ENCODE data around the gene DPYSL4.

The DPYSL4 gene

DNA sequence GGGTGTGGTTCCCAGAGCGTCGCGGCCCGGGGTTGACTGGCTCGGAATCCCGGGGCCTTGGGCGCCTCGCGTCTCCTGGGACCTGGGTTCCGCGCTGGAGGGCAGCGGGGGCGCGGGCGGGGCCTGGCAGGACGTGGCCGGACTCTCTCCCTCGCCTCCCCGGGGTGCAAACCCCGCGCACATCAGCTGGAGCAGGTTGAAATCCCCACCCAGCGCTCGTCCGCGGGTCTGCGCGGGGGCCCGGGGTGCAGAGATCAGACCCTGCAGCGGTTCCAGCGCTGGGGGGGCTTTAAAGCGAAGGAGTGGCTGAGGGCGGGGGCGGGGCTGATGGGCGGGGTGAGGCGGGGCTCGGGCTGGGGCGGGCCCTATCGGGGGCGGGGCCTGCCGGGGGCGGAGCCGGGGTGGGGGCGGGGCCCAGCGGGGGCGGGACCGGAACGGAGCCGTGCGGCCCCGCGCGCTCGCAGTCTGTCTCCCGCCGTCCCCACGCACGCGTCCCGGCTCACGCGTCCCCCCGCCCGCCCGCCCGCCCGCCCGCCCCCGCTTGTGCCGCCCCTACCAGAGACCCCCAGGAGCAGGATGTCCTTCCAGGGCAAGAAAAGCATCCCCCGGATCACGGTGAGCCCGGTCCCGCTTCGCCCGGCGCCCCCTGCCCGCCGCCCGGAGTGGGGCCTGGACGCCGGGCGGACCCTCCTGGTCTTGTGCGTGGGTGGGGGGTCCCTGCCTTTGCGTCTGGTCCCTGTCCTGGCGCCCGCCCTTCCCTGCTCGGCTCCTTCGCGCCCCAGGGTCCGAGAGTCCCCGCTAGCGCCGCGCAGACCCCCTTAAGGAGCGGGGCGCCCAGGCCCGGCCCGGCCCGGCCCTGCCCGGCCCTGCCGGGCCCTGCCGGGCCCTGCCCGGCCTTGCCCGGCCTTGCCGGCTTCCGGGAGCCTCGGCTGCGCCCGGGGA, at the start of gene DPYSL4:
Gene DPYSL4 (plus strand): TSS at position 461 of the 942 bp plus-strand sequence. CDS start 116 bp downstream, at position 577.
- DNase-seq: peak; percentile 20

- DNase-seq: no peak
These were observed 49.4 kb upstream of the DPYSL4 start for GRCh38 chr10:132137111-132138072.

- DNase-seq: no peak
These were observed 48.6 kb upstream of the DPYSL4 start for GRCh38 chr10:132138133-132138532.

DNA sequence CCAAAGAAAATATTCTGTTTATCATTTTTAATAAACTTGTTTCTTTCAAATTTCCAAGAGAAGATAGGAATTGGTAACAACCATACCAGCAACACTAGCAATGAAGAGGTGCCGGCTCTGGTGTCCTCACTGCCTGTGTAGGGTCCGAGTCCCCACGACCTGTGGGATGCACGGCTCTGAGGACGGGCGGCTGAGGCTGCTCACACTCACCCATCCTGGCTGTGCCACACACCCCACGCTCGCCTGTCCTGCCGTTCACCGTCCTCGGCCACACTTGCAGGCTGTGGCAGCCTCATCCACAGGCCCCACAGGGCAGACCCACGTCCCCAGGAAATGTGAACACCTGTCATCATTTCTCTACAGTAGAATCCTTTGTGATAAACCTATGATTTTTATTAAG, 48.2 kb upstream of the DPYSL4 start:
- DNase-seq: no peak

GRCh38 chr10:132139526-132139925, 47.2 kb upstream of the DPYSL4 start:
- DNase-seq: no peak

GRCh38 chr10:132140167-132140925, 46.4 kb upstream of the DPYSL4 start:
- no peak for DNase-seq

DNA sequence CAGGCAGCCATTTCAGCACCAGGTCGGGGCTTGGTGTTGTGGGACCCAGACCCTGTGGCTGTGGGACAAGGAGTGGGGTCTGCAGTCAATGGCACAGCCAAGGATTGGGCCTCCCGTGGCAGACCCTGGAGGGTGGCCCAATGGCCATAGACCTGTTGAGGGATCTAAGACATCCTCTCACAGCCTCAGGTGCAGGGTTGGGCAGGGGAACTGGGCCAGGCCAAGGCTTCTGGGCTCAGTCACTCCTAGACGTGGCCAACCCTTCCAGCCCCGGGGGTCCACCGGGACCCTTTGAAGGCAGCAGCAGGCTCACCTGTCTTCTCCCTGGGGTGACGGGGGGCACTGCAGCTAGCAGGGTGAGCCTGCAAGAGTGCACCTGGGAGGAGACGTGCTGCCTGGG, 45.7 kb upstream of the DPYSL4 start:
- no peak for DNase-seq

DNA sequence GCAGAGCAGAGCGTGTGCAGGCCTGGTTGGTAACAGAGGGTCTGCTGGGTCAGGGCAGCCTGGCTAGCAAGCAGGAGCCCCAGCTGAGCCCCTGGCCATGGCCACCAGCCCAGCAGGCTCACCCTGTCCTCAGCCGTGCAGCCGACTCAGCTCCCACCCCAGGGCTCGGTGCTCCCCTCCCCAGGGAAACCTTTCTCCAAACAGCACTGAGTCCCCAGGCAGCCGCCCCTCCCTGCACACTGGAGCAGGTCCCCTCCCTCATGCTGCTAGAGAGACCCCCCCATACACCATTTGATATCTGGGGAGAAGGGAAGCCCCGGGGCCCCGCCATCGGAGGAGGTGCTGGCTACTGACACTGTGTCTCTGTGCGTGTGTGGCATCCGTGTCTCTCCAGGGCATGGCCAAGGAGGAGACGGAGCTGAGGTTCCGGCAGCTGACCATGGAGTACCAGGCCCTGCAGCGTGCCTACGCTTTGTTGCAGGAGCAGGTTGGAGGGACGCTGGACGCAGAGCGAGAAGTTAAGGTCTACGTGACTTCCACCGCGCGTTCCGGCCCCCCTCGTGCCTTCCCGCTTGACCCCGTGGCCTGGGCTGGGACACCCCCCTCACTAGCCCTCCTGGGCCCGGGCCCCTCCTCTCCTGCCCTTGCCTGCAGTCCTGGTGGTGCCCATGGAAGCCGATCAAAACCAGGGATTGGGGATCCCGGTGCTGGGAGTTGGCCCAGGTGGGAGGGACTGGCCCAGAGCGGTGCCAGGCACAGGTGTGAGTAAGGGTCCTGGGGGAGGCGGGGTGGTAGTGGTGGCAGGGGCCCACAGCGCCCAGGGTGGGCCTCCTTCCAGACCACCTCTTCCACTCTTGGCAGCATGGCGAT, 45.0 kb upstream of the DPYSL4 start:
- no peak for DNase-seq

GRCh38 chr10:132142396-132143161, 44.2 kb upstream of the DPYSL4 start:
- DNase-seq: peak; percentile 24

DNA sequence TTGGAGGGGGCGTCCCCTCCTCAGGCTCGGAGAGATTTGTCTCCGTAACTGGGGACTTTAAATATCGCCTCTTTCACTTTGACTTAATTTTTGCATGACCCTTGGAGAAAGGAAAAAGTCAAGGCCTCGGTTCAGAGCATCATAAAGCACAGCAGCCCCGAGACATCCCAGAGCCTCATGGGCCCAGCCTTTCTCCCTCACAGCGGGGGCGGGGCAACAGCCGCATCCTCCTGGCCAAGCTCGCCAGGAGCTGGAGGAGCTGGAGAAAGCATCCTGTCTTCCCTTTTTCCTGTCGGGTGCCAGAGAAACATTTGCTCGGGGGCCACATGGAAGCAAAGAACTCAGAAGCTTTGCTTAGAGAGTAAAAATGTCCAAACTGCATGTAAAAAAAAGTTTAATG, 43.6 kb upstream of the DPYSL4 start:
- no peak for DNase-seq

DNA sequence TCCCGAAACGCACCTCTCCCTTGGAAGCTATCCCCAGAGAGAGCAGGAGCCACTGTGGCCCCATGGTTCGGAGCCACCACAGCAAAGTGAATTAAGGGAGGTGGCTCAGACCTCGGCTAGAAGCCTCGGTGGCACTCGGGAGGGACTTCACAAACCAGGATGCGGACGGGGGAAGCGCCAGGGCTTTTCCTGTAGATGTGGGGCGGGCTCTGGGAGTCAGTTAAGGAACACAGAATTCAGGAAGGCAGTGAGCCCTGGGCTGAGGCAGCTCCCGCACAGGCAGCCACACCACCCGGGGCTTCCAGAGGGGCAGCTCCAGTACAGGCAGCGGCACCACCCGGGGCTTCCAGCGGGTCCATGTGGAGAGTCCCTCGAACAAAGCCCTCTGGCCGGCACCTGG, 42.7 kb upstream of the DPYSL4 start:
- DNase-seq: no peak

DNA sequence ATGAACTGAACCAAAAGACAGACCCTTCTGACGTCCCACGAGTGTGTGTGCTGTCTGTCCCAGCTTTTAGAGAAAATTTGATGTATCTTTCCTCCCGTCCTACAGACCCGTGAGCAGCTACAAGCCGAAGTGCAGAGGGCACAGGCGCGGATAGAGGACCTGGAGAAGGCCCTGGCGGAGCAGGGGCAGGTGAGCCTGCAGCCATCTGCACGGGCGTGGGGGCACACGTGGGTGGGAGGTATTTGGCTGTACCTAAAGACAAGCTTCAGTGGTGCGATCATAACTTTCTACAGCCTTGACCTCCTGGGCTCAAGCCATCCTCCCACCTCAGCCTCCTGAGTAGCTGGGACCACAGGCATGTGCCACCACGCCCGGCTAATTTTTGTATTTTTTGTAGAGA, 41.7 kb upstream of the DPYSL4 start:
- DNase-seq: no peak

DNA sequence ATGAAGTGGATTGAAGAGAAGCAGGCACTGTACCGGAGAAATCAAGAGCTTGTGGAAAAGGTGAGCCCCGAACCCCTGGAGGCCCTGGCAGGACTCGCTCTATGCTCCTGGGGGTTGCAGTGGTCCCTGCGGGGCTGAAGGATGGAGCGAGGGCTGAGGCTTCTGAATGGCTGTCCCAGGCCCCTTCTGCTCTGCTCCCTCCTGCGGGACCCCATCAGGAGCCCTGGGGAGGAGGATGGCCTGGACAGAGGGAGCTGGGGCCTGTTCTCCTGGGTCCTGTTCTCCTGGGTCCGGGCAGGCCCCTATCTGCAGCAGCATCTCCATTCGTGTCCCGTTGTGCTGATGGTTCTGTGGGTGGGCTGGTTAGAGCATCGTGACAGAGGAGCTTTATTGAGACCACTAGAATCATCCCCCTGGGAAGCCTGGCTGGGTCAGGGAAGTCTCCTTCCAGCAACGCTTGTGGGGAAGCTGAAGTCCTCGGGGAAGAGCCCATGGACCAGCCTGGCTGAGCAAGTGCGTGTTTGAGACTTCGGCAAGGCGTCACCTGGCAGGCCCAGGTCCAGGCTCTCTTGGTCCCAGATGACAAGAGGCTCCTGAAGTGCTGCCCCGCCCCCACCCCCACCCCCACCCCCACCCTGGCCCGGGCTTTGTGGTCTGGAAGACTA, 41.1 kb upstream of the DPYSL4 start:
- DNase-seq: no peak

DNA sequence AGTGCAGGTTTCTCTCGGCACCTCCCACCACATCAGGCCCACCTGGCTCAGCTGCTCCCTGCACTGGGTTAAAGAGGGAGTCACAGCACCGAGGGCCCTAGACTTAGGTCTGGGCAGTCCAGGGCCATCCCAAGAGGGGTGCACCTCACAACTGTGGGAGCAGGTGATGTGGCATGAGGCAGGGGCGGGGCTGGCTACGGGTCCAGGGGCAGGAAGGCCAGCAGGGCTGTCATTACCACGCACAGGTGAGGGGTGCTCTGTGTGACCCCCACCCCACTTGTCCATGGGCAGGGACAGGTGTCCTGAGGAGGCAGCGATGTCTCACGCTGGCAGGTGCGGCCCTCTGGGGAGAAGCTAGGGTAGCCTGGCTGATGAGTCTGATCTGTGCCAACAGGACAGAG, 40.5 kb upstream of the DPYSL4 start:
- no peak for DNase-seq

GRCh38 chr10:132146941-132147915, 39.5 kb upstream of the DPYSL4 start:
- DNase-seq: no peak

DNA sequence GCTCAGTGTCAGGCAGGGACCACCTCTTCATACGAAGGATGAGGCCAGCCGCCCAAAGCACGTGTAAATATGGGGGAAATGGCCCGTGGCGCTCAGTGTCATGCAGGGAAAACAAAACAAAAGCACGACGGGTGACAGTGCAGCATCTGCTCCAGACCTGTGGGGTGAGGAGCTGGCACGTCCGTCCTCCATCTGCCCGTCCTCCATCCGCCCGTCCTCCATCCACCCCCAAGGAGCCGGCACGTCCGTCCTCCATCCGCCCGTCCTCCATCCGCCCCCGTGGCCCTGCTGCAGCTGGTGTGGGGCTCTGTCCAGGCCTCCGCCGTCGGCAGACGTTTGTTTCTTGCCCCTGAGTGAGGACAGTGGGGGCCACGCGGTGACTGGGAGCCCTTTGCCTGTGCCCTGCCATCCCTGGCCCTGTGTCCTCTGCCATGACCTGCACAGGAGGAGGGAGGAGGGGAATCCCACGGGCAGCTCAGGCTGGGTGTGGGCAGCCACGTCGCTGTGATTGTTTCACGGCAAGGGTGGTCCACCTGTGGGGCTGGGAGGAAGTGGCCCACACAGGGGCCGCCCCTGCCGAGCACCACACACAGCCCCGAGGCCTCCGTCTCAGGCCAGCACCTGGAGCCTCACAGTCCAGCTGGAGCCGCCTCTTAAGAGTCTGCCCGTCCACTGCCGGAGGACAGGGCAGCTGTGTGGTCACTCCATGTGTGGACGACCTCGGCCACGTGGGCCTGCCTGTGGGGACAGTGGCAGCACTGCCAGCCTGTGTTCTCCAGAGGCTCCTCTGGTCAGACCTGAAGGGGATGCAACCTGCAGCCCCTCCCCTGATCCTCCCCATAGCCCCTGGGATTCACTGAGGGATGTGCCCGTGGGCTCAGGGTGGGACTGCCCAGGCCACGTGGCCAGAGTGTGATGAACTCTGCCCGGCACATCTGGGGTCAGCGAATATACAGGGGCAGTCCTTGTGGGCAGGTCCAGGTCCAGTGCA, 38.2 kb upstream of the DPYSL4 start:
- no peak for DNase-seq

DNA sequence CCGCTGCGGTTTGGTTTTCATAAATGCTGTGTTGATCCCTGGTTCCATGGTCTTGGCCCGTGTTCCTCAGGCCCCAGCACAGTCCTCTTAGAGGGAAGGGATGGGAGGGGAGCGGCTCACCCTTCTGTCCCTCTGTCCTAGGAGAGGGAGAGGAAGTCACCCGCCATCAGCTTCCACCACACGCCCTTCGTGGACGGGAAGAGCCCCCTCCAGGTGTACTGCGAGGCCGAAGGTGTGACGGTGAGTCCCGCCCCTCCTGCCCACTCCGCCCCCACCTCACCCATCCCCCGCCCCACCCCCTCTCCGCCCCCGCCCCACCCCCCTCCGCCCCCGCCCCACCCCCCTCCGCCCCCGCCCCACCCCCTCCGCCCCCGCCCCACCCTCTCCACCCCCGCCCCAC, 37.5 kb upstream of the DPYSL4 start:
- no peak for DNase-seq

- no peak for DNase-seq
These were observed 36.8 kb upstream of the DPYSL4 start for GRCh38 chr10:132149917-132150316.

All from NCI-H82 (cell line).